ENCODE measurements around the gene NFU1.

Gene NFU1

GRCh38 chr2:69436938-69437750 lies at the start of gene NFU1:
Gene NFU1 (minus strand): TSS chr2:69437435. CDS start chr2:69437422, 13 bp downstream.
- DNase-seq (ENCODE audit: low read depth, low spot score): peak; percentile 79

DNA sequence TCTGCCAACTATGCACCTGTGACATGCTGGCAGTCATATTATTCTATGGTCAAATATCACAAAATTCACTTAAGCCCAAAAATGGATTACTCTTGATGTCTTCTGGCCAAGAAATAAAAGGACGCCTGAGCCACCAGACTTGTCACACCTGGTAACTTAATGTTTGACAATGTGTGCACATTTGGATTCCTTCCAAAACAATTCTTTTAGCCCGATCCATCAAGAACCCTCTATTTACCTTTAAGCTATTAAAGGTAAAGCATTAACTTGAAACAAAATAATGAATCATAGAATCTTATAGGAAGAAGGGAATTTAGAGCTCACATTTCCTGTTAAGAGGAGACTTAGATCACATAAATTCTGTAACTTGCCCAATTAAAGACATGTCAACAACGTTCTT lies 46.5 kb upstream of the NFU1 start:
- no peak for DNase-seq (ENCODE audit: low read depth, low spot score)

DNA sequence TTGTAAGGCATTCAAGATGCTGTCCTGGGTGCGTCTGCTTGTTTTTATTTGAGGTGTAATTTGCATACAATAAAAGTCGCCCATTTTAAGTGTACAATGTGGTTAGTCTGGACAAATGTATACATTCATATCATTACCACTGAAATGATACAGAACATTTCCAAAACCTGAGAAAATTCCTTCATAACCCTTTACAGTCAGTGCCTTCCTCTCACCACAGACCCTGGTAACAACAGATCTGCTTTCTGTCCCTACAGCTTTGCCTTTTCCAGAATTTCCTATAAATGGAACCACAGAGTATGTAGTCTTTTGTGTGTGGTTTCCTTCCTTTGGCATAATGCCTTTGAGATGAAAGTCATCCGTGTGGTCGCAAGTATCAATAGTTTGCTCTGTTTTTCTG lies 45.8 kb upstream of the NFU1 start:
- DNase-seq (ENCODE audit: low read depth, low spot score): no peak

GRCh38 chr2:69482471-69482870 lies 45.2 kb upstream of the NFU1 start:
- no peak for DNase-seq (ENCODE audit: low read depth, low spot score)

DNA sequence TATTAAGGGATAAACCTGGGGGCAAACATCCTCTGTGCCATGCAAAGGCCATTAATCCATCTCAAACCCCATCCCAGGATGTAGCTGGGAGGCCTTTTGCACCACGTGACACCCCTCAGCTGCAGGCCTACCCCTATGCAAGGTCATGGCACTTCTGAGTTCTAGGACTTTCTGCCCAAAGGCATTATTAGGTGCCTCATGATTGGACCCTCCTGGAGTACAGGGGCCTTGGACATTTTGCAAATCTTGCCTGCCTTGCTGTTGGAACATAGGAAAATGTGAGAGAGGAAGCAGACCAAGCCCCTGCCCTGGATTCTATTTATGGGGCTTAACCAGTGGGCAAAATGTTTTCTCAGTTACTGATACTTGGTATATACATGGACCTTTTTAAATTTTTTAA lies 44.2 kb upstream of the NFU1 start:
- no peak for DNase-seq (ENCODE audit: low read depth, low spot score)

DNA sequence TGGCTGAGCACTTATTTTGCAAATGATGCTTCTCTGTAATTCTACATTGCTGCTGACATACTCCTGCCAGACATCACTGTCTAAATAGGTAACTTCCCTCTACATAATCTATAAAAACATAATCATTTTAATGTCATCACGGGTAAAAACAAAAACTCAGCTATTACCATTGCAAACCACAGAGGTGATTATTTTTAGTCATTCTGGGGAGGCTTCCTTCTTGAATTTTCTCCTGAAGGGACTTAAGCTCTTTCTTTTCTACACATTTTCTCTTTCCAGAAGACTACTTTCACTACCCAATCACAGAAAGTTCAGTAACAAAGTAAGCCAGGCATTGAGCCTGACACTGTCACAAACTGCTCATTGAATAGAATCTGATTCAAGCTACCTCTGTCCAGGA lies 40.4 kb upstream of the NFU1 start:
- no peak for DNase-seq (ENCODE audit: low read depth, low spot score)

DNA sequence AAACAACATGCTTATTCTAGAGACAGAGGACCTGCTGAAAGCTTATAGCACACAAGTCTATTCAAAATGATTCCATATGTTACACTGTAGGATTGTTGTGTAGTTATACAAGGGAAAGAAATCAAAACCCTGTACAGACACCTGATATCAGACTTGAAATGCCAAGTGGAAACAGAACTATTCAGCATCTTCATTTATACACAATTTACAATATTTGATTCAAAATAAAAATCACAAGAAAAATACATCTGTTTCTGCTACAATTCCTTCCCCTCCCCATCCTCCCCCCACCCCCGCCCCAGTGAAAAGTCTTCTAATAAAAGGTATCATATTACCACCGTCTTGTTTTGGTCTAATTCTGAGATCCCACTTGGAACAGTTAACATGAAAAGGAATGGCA lies 37.5 kb upstream of the NFU1 start:
- no peak for DNase-seq (ENCODE audit: low read depth, low spot score)

- DNase-seq (ENCODE audit: low read depth, low spot score): no peak
These were observed 34.6 kb upstream of the NFU1 start for GRCh38 chr2:69471793-69472192.

DNA sequence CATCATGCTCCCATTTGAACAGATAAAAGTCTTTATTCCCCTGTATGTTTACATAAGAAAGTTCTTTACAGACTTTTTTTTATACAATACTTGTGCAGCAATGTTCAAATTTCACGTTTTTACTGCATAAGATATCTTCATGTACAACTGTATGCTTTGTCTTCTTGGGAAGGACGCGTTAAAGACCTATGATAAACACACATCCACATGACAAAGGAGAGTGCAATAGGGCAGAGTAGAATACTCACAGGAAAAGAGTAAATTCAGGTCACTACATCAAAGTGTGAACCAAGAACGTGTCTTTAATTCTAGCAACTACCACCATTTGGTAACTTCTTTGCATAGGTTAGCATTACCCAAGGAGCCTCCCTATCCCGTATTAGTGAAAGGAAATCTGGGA lies 33.7 kb upstream of the NFU1 start:
- DNase-seq (ENCODE audit: low read depth, low spot score): no peak

- no peak for DNase-seq (ENCODE audit: low read depth, low spot score)
These were observed 32.5 kb upstream of the NFU1 start for GRCh38 chr2:69469784-69470183.

- no peak for DNase-seq (ENCODE audit: low read depth, low spot score)
These were observed 32.1 kb upstream of the NFU1 start for GRCh38 chr2:69469375-69469774.

DNA sequence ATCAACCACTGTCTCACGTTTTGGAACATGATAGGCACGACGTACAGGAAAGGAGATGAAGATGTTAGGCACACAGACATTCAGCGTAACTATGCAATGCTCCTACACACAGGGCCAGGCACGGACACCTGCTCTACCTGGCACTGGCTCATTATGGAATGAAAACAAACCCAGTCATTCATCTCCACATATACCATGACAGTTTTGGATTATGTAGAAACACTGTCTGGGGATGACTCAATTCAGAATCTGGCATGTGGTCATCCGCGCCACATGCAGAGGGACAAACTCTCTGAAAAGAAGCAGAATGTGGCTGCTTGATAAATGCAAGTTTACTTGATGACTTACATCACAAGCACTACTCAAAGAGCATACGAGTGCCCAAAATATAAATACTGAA lies 29.5 kb upstream of the NFU1 start:
- DNase-seq (ENCODE audit: low read depth, low spot score): no peak

GRCh38 chr2:69465513-69466456 lies 28.6 kb upstream of the NFU1 start:
- DNase-seq (ENCODE audit: low read depth, low spot score): no peak

DNA sequence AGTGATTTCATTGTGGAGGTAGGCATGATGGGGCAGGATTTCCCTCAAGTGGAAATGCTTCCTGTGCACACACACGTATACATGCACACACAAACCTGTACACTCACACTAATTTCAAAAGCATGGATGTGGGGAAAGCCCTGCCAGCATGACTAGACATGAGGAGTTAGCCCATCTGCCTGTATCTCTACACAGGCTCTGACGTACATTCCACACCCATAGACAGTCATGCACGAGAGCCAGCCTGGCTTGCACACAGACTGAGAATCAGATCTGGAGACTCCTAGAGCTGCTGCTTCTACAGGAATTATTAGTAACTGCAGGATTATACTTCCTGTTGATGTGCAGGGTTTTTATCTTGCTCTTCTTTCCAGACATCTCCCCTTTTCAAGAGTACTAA lies 27.3 kb upstream of the NFU1 start:
- no peak for DNase-seq (ENCODE audit: low read depth, low spot score)

GRCh38 chr2:69462780-69463179 lies 25.5 kb upstream of the NFU1 start:
- no peak for DNase-seq (ENCODE audit: low read depth, low spot score)

GRCh38 chr2:69461404-69461803 lies 24.2 kb upstream of the NFU1 start:
- DNase-seq (ENCODE audit: low read depth, low spot score): no peak

DNA sequence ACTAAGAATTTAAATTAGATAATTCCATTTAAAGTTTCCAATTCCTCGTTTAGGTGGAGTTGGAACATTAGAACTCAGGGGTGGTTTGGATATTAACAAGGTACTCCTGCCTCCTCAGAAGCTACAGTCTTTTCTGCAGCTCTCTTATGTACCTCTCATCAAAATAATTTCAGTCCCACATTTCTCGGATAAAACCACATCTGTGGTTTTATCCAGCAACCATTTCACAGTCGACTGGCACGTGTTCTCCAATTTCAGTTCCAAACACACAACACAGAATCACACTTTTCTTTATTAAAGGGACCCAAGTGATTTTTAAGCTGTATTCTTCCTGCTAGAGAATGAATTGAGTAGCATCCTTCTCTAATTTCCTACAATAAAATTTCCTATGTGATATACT lies 22.7 kb upstream of the NFU1 start:
- no peak for DNase-seq (ENCODE audit: low read depth, low spot score)

DNA sequence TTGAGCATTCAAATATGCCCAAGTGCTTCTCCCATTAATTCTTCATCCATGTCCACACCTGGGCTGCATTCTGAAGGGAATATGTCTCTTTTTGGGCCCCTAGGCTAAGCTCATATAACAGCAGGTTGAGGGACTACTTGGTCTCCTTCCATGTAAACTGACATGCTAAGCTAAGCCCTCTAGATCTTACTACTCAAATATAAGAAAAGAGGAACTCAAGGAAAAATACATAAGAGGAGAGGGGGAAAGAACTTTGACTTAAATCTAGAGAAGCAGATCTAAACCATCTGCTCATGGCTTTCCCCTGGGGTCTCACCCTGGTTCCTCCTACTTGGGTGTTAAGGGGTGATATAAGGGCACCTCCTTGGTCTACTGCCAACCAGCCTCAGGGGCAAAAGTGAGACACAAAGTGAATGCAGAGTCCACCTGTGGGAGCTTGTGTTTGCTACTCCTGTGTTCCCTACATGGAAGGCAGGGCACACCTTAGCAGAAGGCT lies 19.8 kb upstream of the NFU1 start:
- DNase-seq (ENCODE audit: low read depth, low spot score): no peak

GRCh38 chr2:69456154-69456553 lies 18.9 kb upstream of the NFU1 start:
- no peak for DNase-seq (ENCODE audit: low read depth, low spot score)

GRCh38 chr2:69454976-69455375 lies 17.7 kb upstream of the NFU1 start:
- no peak for DNase-seq (ENCODE audit: low read depth, low spot score)

DNA sequence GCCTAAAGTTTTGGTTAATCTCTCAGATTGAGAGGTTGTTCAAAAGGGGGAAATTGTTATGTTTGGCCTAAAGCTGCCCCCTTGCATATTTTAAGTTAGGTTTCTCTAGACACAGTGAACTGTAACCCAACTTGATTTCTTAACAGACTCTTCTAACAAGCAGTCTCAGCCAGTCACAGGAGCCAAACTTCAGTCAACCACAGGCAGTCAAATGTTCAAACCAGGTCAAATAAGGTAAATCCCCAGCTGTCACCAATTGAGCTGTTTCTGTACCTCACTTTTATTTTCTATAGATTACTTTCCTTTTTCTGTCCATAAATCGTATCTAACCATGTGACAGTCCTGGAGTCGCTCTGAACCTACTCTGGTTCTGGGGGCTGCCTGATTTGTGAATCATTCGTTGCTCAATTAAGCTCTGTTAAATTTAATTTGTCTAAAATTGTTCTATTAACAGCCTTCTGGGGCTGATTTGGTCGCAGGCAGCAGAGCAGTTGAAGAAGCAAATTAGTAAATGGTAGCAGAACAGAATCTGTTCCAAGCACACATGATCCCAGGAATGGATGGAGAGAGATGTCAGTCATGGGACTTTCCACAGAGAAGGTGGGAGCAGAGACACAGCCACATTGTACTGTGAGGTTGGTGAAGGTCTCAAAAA lies 16.4 kb upstream of the NFU1 start:
- no peak for DNase-seq (ENCODE audit: low read depth, low spot score)

- no peak for DNase-seq (ENCODE audit: low read depth, low spot score)
These were observed 15.5 kb upstream of the NFU1 start for GRCh38 chr2:69452687-69453086.
